K562 (cell line): Measurements from ENCODE around the gene TBX3. TPM values are rescaled to one million over a fixed set of nuclear protein-coding genes. Genes with fewer than 3 reads are reported as not detected.

Source experiments
- ATAC-seq: fragments of 200-7000 bp; cut with Tn5 transposase; 3 replicates; pipeline ENCODE4 v1.9.1; 2020; ENCODE audit warnings: moderate library complexity
- BruUV-seq: library from RNA; stranded (reverse); fragments of 400-500 nt; replicated peaks from 2 replicates; lab custom pipeline; 2021; lab: Mats Ljungman, UMichigan
- CTCF ChIA-PET: fragments of 300-600 bp; formaldehyde crosslinking; extraction: SDS; loops from one replicate; lab custom pipeline; 2021; ENCODE audit warnings: low intra/inter-chr PET ratio; lab: Yijun Ruan, JAX
- POLR2A ChIA-PET: fragments of 300-600, 350-650 bp; sonication (Branson Sonifier 250); formaldehyde crosslinking; extraction: SDS; loops from one replicate; lab custom pipeline; 2021; ENCODE audit warnings: antibody characterized with exemption, inconsistent platforms; lab: Yijun Ruan, JAX
- DNase-seq, 4 experiments: peaks; one replicate each; pipeline versions ENCODE4 v3.0.0 to v3.0.0-alpha.2; 2011 to 2018; ENCODE audit warnings: low spot score in 3 of 4, mixed read lengths in 3 of 4; ENCODE audit errors: extremely low read depth in 1 of 4
- FAIRE-seq: peaks from 2 replicates; lab custom pipeline; 2011; peaks lifted over from hg19 to GRCh38; lab: Jason Lieb, UNC
- H2AFZ ChIP-seq: 2 replicates; pipeline ENCODE4 v1.6.0; 2011; ENCODE audit warnings: low read depth, low read length, control low read depth, inconsistent platforms
- H3K27ac ChIP-seq: fragments of 200-600 bp; 3 replicates; pipeline ENCODE4 v1.8.0; 2011; ENCODE audit warnings: low read depth, mild to moderate bottlenecking, control low read depth, inconsistent platforms, low read length, moderate library complexity, mixed read lengths; ENCODE audit errors: extremely low read depth
- H3K27me3 ChIP-seq, 2 experiments: fragments of 300-600 bp in 1 of 2; 2 replicates in 1 of 2; 3 replicates in 1 of 2; pipeline versions ENCODE4 v1.6.0 to v1.8.0; 2011; ENCODE audit warnings: inconsistent platforms in 2 of 2, low read length in 2 of 2, mild to moderate bottlenecking in 1 of 2, mixed read lengths in 1 of 2, moderate library complexity in 1 of 2; ENCODE audit not compliant: control insufficient read depth in 2 of 2, insufficient read depth in 2 of 2
- H3K36me3 ChIP-seq: fragments of 300-600 bp; 3 replicates; pipeline ENCODE4 v1.8.0; 2011; ENCODE audit warnings: mild to moderate bottlenecking, low read length, inconsistent platforms; ENCODE audit not compliant: control insufficient read depth, insufficient read depth
- H3K4me1 ChIP-seq, 2 experiments: fragments of 200-600 bp in 1 of 2; replicated peaks in 1 of 2; 2 replicates in 1 of 2; 3 replicates in 1 of 2; pipeline versions ENCODE4 v1.5.1 to v1.8.0; 2011; ENCODE audit warnings: inconsistent platforms in 2 of 2, low read length in 2 of 2, mild to moderate bottlenecking in 1 of 2, mixed read lengths in 1 of 2, moderate library complexity in 1 of 2; ENCODE audit not compliant: control insufficient read depth in 2 of 2, insufficient read depth in 2 of 2
- H3K4me2 ChIP-seq: 2 replicates; pipeline ENCODE4 v1.6.1; 2011; ENCODE audit warnings: low read length, control low read depth, inconsistent platforms, mixed read lengths; ENCODE audit not compliant: insufficient read depth
- H3K4me3 ChIP-seq: fragments of 200-600 bp; sonication (generic), shearing (Covaris generic); 2 replicates; pipeline ENCODE4 v1.5.1; 2016; ENCODE audit warnings: control low read depth, inconsistent platforms
- H3K79me2 ChIP-seq: fragments of 200-600 bp; 3 replicates; pipeline ENCODE4 v1.8.0; 2011; ENCODE audit warnings: low read length, inconsistent platforms; ENCODE audit not compliant: control insufficient read depth, insufficient read depth
- H3K9ac ChIP-seq, 2 experiments: 2 replicates each; pipeline versions ENCODE4 v1.6.0 to v1.6.1; 2011; ENCODE audit warnings: low read depth in 2 of 2, low read length in 2 of 2, control low read depth in 1 of 2, inconsistent platforms in 1 of 2, mild to moderate bottlenecking in 1 of 2, mixed read lengths in 1 of 2; ENCODE audit not compliant: insufficient read depth in 1 of 2
- H3K9me1 ChIP-seq: one replicate; pipeline ENCODE4 v1.6.0; 2011; ENCODE audit warnings: inconsistent platforms, mild to moderate bottlenecking, low read length, moderate library complexity; ENCODE audit not compliant: control insufficient read depth, insufficient read depth
- H3K9me3 ChIP-seq: replicated peaks from 2 replicates; pipeline ENCODE4 v1.5.1; 2011; ENCODE audit warnings: low read depth, low read length, inconsistent platforms; ENCODE audit not compliant: control insufficient read depth, insufficient read depth
- H4K20me1 ChIP-seq: replicated peaks from 2 replicates; pipeline ENCODE4 v1.6.1; 2011; ENCODE audit warnings: low read length, inconsistent platforms, mixed read lengths; ENCODE audit not compliant: control insufficient read depth, insufficient read depth
- CREM ChIP-seq: IDR thresholded peaks from 2 replicates; pipeline ENCODE4 v1.6.1; 2014; ENCODE audit warnings: antibody characterized with exemption, low read depth
- GMEB1 ChIP-seq: fragments of 250-450 bp; sonication (Bioruptor Pico); IDR thresholded peaks from 2 replicates; pipeline ENCODE4 v1.4.0; 2020; ENCODE audit warnings: mild to moderate bottlenecking
- STAT5A ChIP-seq: IDR thresholded peaks from 2 replicates; pipeline ENCODE4 v1.6.1; 2012; ENCODE audit warnings: low read length, inconsistent platforms, borderline replicate concordance
- SUPT5H ChIP-seq: fragments of 450-650 bp; IDR thresholded peaks from 2 replicates; pipeline ENCODE4 v1.6.1; 2016
- ZNF41 ChIP-seq: fragments of 250-450 bp; sonication (Bioruptor Pico); conservative IDR thresholded peaks from 2 replicates; pipeline ENCODE4 v1.4.0; 2020; ENCODE audit warnings: mild to moderate bottlenecking
- WGBS: fragments of 100-300 bp; shearing (Covaris generic); methylation state at CpG from one replicate; pipeline ENCODE4 v1.1.6; 2016; ENCODE audit warnings: low coverage, mixed read lengths; ENCODE audit not compliant: insufficient coverage; ENCODE audit errors: missing lambda C conversion rate; 5-methylcytosine and 5-hydroxymethylcytosine counted together
- in situ Hi-C: fragments of 300-500 bp; cut with MboI; formaldehyde crosslinking; loops from 4 replicates; pipeline ENCODE4 v1.15.0; 2018; ENCODE audit warnings: inconsistent platforms, mixed read lengths
- intact Hi-C: fragments of 100-400 bp; cut with micrococcal nuclease; formaldehyde crosslinking; loops from 2 replicates; pipeline ENCODE4 v1.14.2; 2022
- polyA plus RNA-seq, 8 experiments: library from polyadenylated mRNA; depleted of rRNA in 4 of 8; stranded (reverse) in 5 of 8; unstranded in 3 of 8; fragments of >200 nt; fragmentation: Nextera tagmentation in 2 of 8; fragmentation: Illumina TruSeq in 1 of 8; extraction: Ambion mirVana in 2 of 8; extraction: Trizol in 1 of 8; gene quantifications; 2 replicates each; pipeline versions ENCODE4 v1.2.1 to v1.2.3, GENCODE V29; 2011 to 2014; ENCODE audit warnings: inconsistent platforms in 1 of 8, missing spikeins in 1 of 8
- total RNA-seq, 7 experiments: library from RNA; depleted of rRNA in 6 of 7; stranded (reverse); fragments of >200 nt in 6 of 7; fragmentation: Illumina TruSeq in 2 of 7; extraction: Trizol in 2 of 7; gene quantifications; 2 replicates each; pipeline versions ENCODE4 v1.2.1 to v1.2.3, GENCODE V29; 2011 to 2021; ENCODE audit warnings: low replicate concordance in 1 of 7
- TF ChIP-seq, protein P1 (sequence below): sonication (generic); formaldehyde crosslinking; IDR thresholded peaks from 2 replicates; pipeline ENCODE4 v1.8.1; 2023; ENCODE audit warnings: mild to moderate bottlenecking, missing genetic modification reagents, moderate library complexity

TBX3 gene
- total and polyA plus RNA-seq, 9 of the 15 experiments (the other 6 are each of a cell fraction or from before 2014, with no cell fraction given): 0.03 to 0.60 (median 0.19) TPM

DNA sequence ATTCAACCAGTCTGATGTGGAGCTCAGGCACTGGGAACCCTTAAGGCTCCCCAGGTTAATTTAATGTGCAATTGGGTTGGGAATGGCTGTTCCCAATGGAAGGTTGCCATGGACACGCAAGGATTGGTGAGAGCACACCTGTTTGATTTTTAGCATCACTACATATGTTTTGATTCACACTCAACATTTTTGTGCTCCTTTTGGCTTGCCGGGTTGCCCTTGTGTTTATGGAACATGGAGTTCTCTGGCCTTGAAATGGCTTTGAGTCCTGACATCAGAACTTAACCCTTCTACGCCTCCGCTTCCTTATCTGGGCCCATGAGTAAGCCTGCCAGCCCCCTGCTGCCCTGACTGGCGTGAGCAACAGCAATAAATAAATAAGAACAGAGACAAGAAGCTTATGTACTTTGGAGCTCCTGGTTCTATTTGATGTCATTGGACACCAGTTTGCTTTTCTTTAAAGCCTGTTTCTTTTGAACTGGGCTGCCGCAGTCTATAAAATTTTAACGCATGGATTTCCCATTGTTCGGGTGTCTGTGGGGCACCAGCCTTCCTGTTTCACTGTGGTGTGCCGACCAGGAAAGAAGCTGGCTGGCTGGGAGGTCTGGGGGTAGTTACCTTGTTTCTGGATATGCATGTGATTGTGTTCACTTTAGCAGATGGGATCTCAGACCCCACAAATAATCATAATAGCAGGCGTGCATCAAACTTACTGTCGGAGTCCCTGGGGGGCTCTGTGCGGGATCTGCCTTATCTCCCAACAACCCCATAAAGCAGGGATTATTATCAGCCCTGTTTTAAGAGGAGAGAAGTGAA lies 27.8 kb downstream of the TBX3 start (continued):
- TF ChIP-seq, protein P1, sequence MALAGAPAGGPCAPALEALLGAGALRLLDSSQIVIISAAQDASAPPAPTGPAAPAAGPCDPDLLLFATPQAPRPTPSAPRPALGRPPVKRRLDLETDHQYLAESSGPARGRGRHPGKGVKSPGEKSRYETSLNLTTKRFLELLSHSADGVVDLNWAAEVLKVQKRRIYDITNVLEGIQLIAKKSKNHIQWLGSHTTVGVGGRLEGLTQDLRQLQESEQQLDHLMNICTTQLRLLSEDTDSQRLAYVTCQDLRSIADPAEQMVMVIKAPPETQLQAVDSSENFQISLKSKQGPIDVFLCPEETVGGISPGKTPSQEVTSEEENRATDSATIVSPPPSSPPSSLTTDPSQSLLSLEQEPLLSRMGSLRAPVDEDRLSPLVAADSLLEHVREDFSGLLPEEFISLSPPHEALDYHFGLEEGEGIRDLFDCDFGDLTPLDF (CRISPR knock-in tag): no peak

DNA sequence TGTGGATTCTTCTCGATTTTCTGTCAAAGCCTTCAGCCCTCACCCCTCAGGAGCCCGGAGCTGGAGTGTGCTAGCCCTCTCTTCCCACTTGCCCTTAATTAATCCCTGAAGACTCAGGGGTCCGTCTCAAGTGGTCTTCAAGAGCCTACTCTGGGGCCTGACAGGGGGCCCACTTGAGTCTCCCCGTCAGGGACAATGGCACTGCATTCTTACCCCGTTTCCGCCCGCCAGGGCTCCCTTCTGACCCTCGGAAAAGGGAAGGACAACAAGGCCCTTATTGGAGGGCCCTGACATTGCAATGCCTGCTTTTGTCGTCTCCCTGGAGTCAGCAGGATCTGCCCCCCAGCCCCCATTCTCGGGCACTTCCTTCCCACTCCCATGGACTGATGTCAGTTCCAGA lies 34.4 kb downstream of the TBX3 start:
- no peak overlapping the region for H2AFZ ChIP-seq
- H3K79me2 ChIP-seq: no peaks in the 10 kb centered on the region
- no peaks in the 10 kb centered on the region for H3K9me3 ChIP-seq
- H3K4me3 ChIP-seq: no peak overlapping the region
- DNase-seq: no peak
- no peaks in the 10 kb centered on the region for H3K9me1 ChIP-seq
- H3K36me3 ChIP-seq: no peaks in the 10 kb centered on the region
- no peaks in the 10 kb centered on the region for H4K20me1 ChIP-seq
- intact Hi-C loops (no loop called here), in situ Hi-C loops (no loop called here)
- no peak for ATAC-seq
- no TSS peak for BruUV-seq
- H3K27me3 ChIP-seq: peaks cover 0 to 6% of the 10 kb centered on the region in 2 experiments; a peak in 2 of 5 replicates
- no peak overlapping the region for H3K4me2 ChIP-seq
- TF ChIP-seq ZNF41: no peak
- TF ChIP-seq STAT5A: no peak
- no peak for TF ChIP-seq SUPT5H
- TF ChIP-seq CREM: no peak
- no peak for TF ChIP-seq GMEB1 (CRISPR knock-in tag)
- H3K4me1 ChIP-seq: no peaks in the 10 kb centered on the region
- CTCF ChIA-PET: no interaction called here
- no peak for FAIRE-seq
- H3K9ac ChIP-seq: no peak overlapping the region
- no peak overlapping the region for H3K27ac ChIP-seq
- POLR2A ChIA-PET: no interaction called here
- 1% methylated on average over 10 of the region's 10 CpGs for WGBS
